ENCODE results near the gene ZNF605. TPM values are rescaled to one million over a fixed set of nuclear protein-coding genes. Genes with fewer than 3 reads are reported as not detected.
"Not testable (repeated sequence)": the region's sequence is repeated elsewhere in the genome, so short reads cannot be mapped to it uniquely, and the experiment has no call there.

The ZNF605 gene
- total and polyA plus RNA-seq, 12 donors, result 2.7 to 16.3 (median 8.1) TPM

DNA sequence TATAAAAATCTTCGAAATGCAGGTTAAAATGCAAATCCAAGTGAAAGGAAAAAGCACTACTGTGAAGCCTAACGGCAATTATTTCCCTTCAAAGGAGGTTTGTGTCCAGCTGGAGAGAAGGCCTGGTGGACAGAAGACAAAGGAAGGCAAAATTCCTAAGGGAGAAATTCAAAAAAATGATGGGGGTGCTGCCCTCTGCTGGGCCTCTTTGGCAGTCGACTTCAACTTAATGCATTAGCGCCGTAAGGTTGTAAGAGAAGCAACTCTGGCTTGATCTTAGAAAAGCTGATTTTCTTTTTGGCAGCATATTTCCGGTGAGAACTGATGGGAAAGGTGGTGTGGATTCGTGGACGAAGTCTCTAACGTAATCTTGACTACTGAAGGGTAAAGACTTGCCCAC, 34.4 kb downstream of the ZNF605 start:
- H3K9me3 ChIP-seq (replicated peaks in 1 of 3), result peaks cover 26 to 82% (median 37%) of the 10 kb centered on the region in 3 donors
- no peak for TF ChIP-seq POLR2A (IDR thresholded peaks at IDR 0.05)
- TF ChIP-seq, protein P1, sequence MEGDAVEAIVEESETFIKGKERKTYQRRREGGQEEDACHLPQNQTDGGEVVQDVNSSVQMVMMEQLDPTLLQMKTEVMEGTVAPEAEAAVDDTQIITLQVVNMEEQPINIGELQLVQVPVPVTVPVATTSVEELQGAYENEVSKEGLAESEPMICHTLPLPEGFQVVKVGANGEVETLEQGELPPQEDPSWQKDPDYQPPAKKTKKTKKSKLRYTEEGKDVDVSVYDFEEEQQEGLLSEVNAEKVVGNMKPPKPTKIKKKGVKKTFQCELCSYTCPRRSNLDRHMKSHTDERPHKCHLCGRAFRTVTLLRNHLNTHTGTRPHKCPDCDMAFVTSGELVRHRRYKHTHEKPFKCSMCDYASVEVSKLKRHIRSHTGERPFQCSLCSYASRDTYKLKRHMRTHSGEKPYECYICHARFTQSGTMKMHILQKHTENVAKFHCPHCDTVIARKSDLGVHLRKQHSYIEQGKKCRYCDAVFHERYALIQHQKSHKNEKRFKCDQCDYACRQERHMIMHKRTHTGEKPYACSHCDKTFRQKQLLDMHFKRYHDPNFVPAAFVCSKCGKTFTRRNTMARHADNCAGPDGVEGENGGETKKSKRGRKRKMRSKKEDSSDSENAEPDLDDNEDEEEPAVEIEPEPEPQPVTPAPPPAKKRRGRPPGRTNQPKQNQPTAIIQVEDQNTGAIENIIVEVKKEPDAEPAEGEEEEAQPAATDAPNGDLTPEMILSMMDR (IDR thresholded peaks at IDR 0.05), result no peak

GRCh38 chr12:132918680-132919079, 37.4 kb downstream of the ZNF605 start:
- Histone ChIP-seq H3K9me3 (replicated peaks in 1 of 3) (peaks cover 3 to 66% (median 16%) of the 10 kb centered on the region in 3 donors), H3K27ac (no peak overlapping the region)
- WGBS, 4 donors, result 95 to 97% (median 96%) methylated on average over 4 to 6 of the region's 6 CpGs

More for the DNA sequence above, 34.4 kb downstream of the ZNF605 start:
- no peak for DNase-seq
- Histone ChIP-seq H3K4me1 (replicated peaks in 1 of 2) (no peaks in the 10 kb centered on the region), H3K27me3 (no peaks in the 10 kb centered on the region), H3K4me3 (no peak overlapping the region), H3K36me3 (replicated peaks in 1 of 2) (no peaks in the 10 kb centered on the region), H3K27ac (no peak overlapping the region)
- WGBS, 4 donors, result 75 to 81% (median 76%) methylated on average over 9 of the region's 9 CpGs
- intact Hi-C loops (cut with DNase I), result no loop called here

GRCh38 chr12:132909030-132909368, 47.1 kb downstream of the ZNF605 start:
- no peaks in the 10 kb centered on the region for H3K36me3 ChIP-seq (replicated peaks in 1 of 2)
- H3K27me3 ChIP-seq, result no peaks in the 10 kb centered on the region
- no peak for DNase-seq
- H3K4me1 ChIP-seq (replicated peaks in 1 of 2), result no peaks in the 10 kb centered on the region
- intact Hi-C loops (cut with DNase I), result no loop called here
- peak overlapping the region in 3 of 4 donors; percentile 11 to 65 (median 40) for H3K4me3 ChIP-seq
- TF ChIP-seq POLR2A (IDR thresholded peaks at IDR 0.05), result peak in 1 of 2 donors; percentile 8
- TF ChIP-seq, protein P1 (IDR thresholded peaks at IDR 0.05), result no peak
- peaks cover 0 to 3% (median 0%) of the 10 kb centered on the region in 3 donors for H3K9me3 ChIP-seq (replicated peaks in 1 of 3)
- WGBS, 4 donors, result 1 to 4% (median 2%) methylated on average over 4 to 22 of the region's 22 CpGs
- H3K27ac ChIP-seq, result peak overlapping the region in 4 of 5 donors; percentile 13 to 80 (median 60)

More at GRCh38 chr12:132918680-132919079, 37.4 kb downstream of the ZNF605 start:
- Histone ChIP-seq H3K36me3 (replicated peaks in 1 of 2) (no peaks in the 10 kb centered on the region), H3K4me1 (replicated peaks in 1 of 2) (no peaks in the 10 kb centered on the region), H3K4me3 (no peak overlapping the region), H3K27me3 (no peaks in the 10 kb centered on the region)
- intact Hi-C loops (cut with DNase I), result no loop called here
- TF ChIP-seq, protein P1 (IDR thresholded peaks at IDR 0.05), result no peak
- no peak for TF ChIP-seq POLR2A (IDR thresholded peaks at IDR 0.05)
- peak in 1 of 7 donors; percentile 35 for DNase-seq

- H3K27me3 ChIP-seq, result no peaks in the 10 kb centered on the region
- H3K9me3 ChIP-seq (replicated peaks in 1 of 3), result peaks cover 0 to 3% (median 0%) of the 10 kb centered on the region in 3 donors
- H3K36me3 ChIP-seq (replicated peaks in 1 of 2), result no peaks in the 10 kb centered on the region
- peak; percentile 27 to 40 for TF ChIP-seq POLR2A (IDR thresholded peaks at IDR 0.05)
- TF ChIP-seq, protein P1 (IDR thresholded peaks at IDR 0.05), result peak in 1 of 6 experiments; percentile 6
- DNase-seq, result peak; percentile 92 to 99 (median 94)
- H3K27ac ChIP-seq, result peak overlapping the region in 4 of 5 donors; percentile 13 to 80 (median 60)
- 0 to 2% (median 1%) methylated on average over 20 to 85 of the region's 85 CpGs for WGBS, 4 donors
- intact Hi-C loops (cut with DNase I), result no loop called here
- peak overlapping the region in 3 of 4 donors; percentile 11 to 65 (median 40) for H3K4me3 ChIP-seq
- H3K4me1 ChIP-seq (replicated peaks in 1 of 2), result no peaks in the 10 kb centered on the region
Observed at GRCh38 chr12:132908145-132909029, 47.7 kb downstream of the ZNF605 start.

DNA sequence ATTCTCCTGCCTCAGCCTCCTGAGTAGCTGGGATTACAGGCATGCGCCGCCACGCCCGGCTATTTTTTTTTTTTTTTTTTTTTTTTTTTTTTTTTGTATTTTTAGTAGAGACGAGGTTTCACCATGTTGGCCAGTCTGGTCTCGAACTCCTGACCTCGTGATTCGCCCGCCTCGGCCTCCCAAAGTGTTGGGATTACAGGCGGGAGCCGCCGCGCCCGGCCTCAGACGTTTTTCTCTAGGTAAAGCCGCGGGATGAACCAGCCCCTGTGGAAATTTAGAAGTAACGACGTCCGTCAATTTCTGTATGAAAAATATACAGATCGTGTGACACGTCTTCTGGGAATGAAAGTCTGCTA, 48.3 kb downstream of the ZNF605 start:
- H3K27me3 ChIP-seq; intact Hi-C loops (cut with DNase I); H3K9me3 ChIP-seq (replicated peaks in 1 of 3); H3K36me3 ChIP-seq (replicated peaks in 1 of 2); H3K4me1 ChIP-seq (replicated peaks in 1 of 2); DNase-seq: not testable (repeated sequence)
- Histone ChIP-seq H3K4me3 (peak overlapping the region in 1 of 4 donors; percentile 65), H3K27ac (peak overlapping the region in 3 of 5 donors; percentile 31 to 77 (median 76))
- WGBS, 4 donors, result 6 to 8% (median 6%) methylated on average over 13 to 23 of the region's 23 CpGs
